ENCODE results near the gene CHID1.
A peak's percentile ranks its signal among the peaks of the same experiment; 100 is the strongest.

The CHID1 gene

GRCh38 chr11:911031-911889 lies 650 bp upstream of the CHID1 start:
- peak; percentile 57 for DNase-seq (ENCODE audit: insufficient read length, low spot score)
- FAIRE-seq = peak; percentile 33

- DNase-seq (ENCODE audit: insufficient read length, low spot score) (peak; percentile 29), FAIRE-seq (no peak)
These were observed 494 bp downstream of the CHID1 start for GRCh38 chr11:910044-910588.

- FAIRE-seq (peak; percentile 59), DNase-seq (ENCODE audit: insufficient read length, low spot score) (no peak)
These were observed 1.2 kb downstream of the CHID1 start for GRCh38 chr11:909406-909805.

- FAIRE-seq (no peak), DNase-seq (ENCODE audit: insufficient read length, low spot score) (no peak)
These were observed 2.3 kb downstream of the CHID1 start for GRCh38 chr11:908273-908672.

GRCh38 chr11:907668-908067 lies 2.9 kb downstream of the CHID1 start:
- no peak for FAIRE-seq
- DNase-seq (ENCODE audit: insufficient read length, low spot score) = no peak

- DNase-seq (ENCODE audit: insufficient read length, low spot score) (no peak), FAIRE-seq (no peak)
These were observed 4.7 kb downstream of the CHID1 start for GRCh38 chr11:905952-906351.

GRCh38 chr11:904380-904779 lies 6.2 kb downstream of the CHID1 start:
- FAIRE-seq (no peak), DNase-seq (ENCODE audit: insufficient read length, low spot score) (no peak)

GRCh38 chr11:901452-902061 lies 9.1 kb downstream of the CHID1 start:
- peak; percentile 48 for FAIRE-seq
- DNase-seq (ENCODE audit: insufficient read length, low spot score) = no peak

- FAIRE-seq (no peak), DNase-seq (ENCODE audit: insufficient read length, low spot score) (no peak)
These were observed 10.1 kb downstream of the CHID1 start for GRCh38 chr11:900545-900944.

- DNase-seq (ENCODE audit: insufficient read length, low spot score) (no peak), FAIRE-seq (no peak)
These were observed 10.9 kb downstream of the CHID1 start for GRCh38 chr11:899724-900123.

- DNase-seq (ENCODE audit: insufficient read length, low spot score) (no peak), FAIRE-seq (peak; percentile 20)
These were observed 11.9 kb downstream of the CHID1 start for GRCh38 chr11:898540-899190.

- DNase-seq (ENCODE audit: insufficient read length, low spot score) (peak; percentile 36), FAIRE-seq (peak; percentile 38)
These were observed 12.5 kb downstream of the CHID1 start for GRCh38 chr11:898143-898511.

- no peak for FAIRE-seq
- no peak for DNase-seq (ENCODE audit: insufficient read length, low spot score)
These were observed 13.1 kb downstream of the CHID1 start for GRCh38 chr11:897253-898142.

GRCh38 chr11:895331-896110 lies 15.1 kb downstream of the CHID1 start:
- DNase-seq (ENCODE audit: insufficient read length, low spot score) (no peak), FAIRE-seq (no peak)

- no peak for DNase-seq (ENCODE audit: insufficient read length, low spot score)
- FAIRE-seq = no peak
These were observed 15.9 kb downstream of the CHID1 start for GRCh38 chr11:894575-895201.

GRCh38 chr11:893008-893654 lies 17.5 kb downstream of the CHID1 start:
- no peak for FAIRE-seq
- DNase-seq (ENCODE audit: insufficient read length, low spot score) = no peak

GRCh38 chr11:890794-891540 lies 19.6 kb downstream of the CHID1 start:
- FAIRE-seq (no peak), DNase-seq (ENCODE audit: insufficient read length, low spot score) (no peak)
